Gastroesophageal sphincter (tissue), 4 donors: ENCODE results near the gene POLR2F. TPM values are rescaled to one million over a fixed set of nuclear protein-coding genes. Genes with fewer than 3 reads are reported as not detected.

Experiments
- ATAC-seq: fragments of 150-250 bp; one replicate; pipeline ENCODE4 v1.9.1; 2016; ENCODE audit warnings: mild to moderate bottlenecking, moderate library complexity
- H3K27ac ChIP-seq, 4 donors: fragments of 200-600 bp; sonication (generic) in 3 of 4; 1 replicate in 3 of 4; 2 replicates in 1 of 4; pipeline ENCODE4 v1.5.1; 2016 to 2019
- H3K27me3 ChIP-seq: fragments of 200-600 bp; sonication (generic); one replicate; pipeline ENCODE4 v1.5.1; 2019
- H3K36me3 ChIP-seq, 2 donors: fragments of 200-600 bp; sonication (generic); one replicate each; pipeline ENCODE4 v1.5.1; 2019; ENCODE audit warnings: control low read depth in 1 of 2
- H3K4me1 ChIP-seq, 3 donors: fragments of 200-600 bp; sonication (generic); 1 replicate in 2 of 3; 2 replicates in 1 of 3; pipeline ENCODE4 v1.5.1; 2016 to 2019; ENCODE audit warnings: control low read depth in 2 of 3
- H3K4me3 ChIP-seq, 2 donors: fragments of 200-600 bp; sonication (generic); one replicate each; pipeline ENCODE4 v1.5.1; 2019; ENCODE audit warnings: mild to moderate bottlenecking in 1 of 2, moderate library complexity in 1 of 2
- H3K9me3 ChIP-seq, 3 donors: fragments of 200-600 bp; sonication (generic); one replicate each; pipeline ENCODE4 v1.5.1; 2017 to 2019; ENCODE audit warnings: control low read depth in 2 of 3
- EP300 ChIP-seq: sonication (generic); formaldehyde crosslinking; IDR thresholded peaks from one replicate; pipeline ENCODE4 v1.6.1; 2017; ENCODE audit warnings: antibody characterized with exemption, mild to moderate bottlenecking
- POLR2A ChIP-seq, 2 donors: fragments of 450-650 bp; IDR thresholded peaks; one replicate each; pipeline ENCODE4 v1.6.1; 2017; ENCODE audit warnings: antibody characterized with exemption in 2 of 2, mild to moderate bottlenecking in 2 of 2, moderate library complexity in 1 of 2
- POLR2AphosphoS5 ChIP-seq: sonication (generic); formaldehyde crosslinking; IDR thresholded peaks from one replicate; pipeline ENCODE4 v1.6.1; 2017; ENCODE audit warnings: antibody characterized with exemption
- WGBS, 2 donors: methylation state at CpG; one replicate each; pipeline ENCODE4 v1.1.5; 2018; ENCODE audit warnings: low coverage in 1 of 2; 5-methylcytosine and 5-hydroxymethylcytosine counted together
- total RNA-seq, 4 donors: library from RNA; depleted of rRNA; stranded (reverse); fragments of >200 nt; gene quantifications; one replicate each; pipeline ENCODE4 v1.1.0, GENCODE V29; 2016
- TF ChIP-seq, protein P1 (sequence below), 4 experiments: fragments of 200-600 bp in 2 of 4; fragments of 450-650 bp in 2 of 4; sonication (generic) in 1 of 4; IDR thresholded peaks; one replicate each; pipeline ENCODE4 v1.5.1; 2017 to 2019; ENCODE audit warnings: antibody characterized with exemption in 4 of 4, mild to moderate bottlenecking in 2 of 4, moderate library complexity in 2 of 4

The POLR2F gene
- total RNA-seq, 4 donors from 2014 or later, result 41.4 to 79.5 (median 72.0) TPM

- no peaks in the 10 kb centered on the region for H3K27me3 ChIP-seq
- H3K36me3 ChIP-seq, result peaks cover 0 to 53% of the 10 kb centered on the region in 2 donors
- peak overlapping the region in 1 of 2 donors; percentile 47 for H3K4me3 ChIP-seq
- no peak for ATAC-seq
- TF ChIP-seq EP300 (no peak), POLR2AphosphoS5 (no peak), POLR2A (IDR thresholded peaks at IDR 0.05) (no peak)
- TF ChIP-seq, protein P1, sequence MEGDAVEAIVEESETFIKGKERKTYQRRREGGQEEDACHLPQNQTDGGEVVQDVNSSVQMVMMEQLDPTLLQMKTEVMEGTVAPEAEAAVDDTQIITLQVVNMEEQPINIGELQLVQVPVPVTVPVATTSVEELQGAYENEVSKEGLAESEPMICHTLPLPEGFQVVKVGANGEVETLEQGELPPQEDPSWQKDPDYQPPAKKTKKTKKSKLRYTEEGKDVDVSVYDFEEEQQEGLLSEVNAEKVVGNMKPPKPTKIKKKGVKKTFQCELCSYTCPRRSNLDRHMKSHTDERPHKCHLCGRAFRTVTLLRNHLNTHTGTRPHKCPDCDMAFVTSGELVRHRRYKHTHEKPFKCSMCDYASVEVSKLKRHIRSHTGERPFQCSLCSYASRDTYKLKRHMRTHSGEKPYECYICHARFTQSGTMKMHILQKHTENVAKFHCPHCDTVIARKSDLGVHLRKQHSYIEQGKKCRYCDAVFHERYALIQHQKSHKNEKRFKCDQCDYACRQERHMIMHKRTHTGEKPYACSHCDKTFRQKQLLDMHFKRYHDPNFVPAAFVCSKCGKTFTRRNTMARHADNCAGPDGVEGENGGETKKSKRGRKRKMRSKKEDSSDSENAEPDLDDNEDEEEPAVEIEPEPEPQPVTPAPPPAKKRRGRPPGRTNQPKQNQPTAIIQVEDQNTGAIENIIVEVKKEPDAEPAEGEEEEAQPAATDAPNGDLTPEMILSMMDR (IDR thresholded peaks at IDR 0.05), result no peak
- H3K4me1 ChIP-seq, result no peaks in the 10 kb centered on the region
- peak overlapping the region in 3 of 4 donors; percentile 47 to 77 (median 67) for H3K27ac ChIP-seq
- no peaks in the 10 kb centered on the region for H3K9me3 ChIP-seq
- WGBS, 2 donors, result 86% methylated on average over 3 of the region's 6 CpGs; no CpG with 5 or more reads in 1 of the 2 donors
Observed at GRCh38 chr22:37981282-37982011, 27.9 kb downstream of the POLR2F start.

DNA sequence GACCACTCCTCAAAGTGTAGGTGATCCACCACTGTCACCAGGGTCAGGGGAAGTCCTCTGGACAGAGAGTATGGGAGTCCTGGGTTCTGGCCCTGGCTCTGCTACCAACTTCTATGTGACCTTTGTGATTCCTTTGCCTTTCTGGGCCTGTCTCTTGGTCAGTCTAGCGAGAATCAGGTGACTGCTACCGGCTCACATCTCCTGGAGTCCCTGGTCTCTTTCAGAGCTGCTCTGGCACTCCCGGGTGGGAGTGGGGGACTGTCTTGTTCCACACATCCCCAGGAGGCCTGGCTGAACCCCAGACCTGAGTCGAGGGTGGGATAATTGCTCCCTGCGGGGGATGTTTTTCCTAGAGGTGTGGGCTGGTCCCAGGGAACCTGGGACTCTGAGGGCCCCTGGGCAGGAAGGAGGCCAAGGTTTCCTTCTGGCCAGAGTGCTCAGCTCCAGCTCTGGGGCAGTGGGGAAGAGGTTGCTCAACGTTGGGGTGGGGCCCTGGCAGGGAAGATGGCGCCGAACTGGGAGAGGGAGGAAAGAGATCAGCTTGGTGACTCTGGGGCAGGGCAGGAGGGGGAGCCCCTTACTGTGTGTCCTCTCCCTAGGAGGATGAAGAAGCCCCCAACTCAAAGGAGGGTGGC lies 28.8 kb downstream of the POLR2F start:
- no peaks in the 10 kb centered on the region for H3K27me3 ChIP-seq
- H3K4me3 ChIP-seq, result peak overlapping the region in 1 of 2 donors; percentile 47
- no peaks in the 10 kb centered on the region for H3K9me3 ChIP-seq
- H3K27ac ChIP-seq, result peak overlapping the region in 3 of 4 donors; percentile 47 to 77 (median 67)
- TF ChIP-seq POLR2AphosphoS5, result no peak
- no peak for TF ChIP-seq POLR2A (IDR thresholded peaks at IDR 0.05)
- TF ChIP-seq, protein P1 (IDR thresholded peaks at IDR 0.05), result no peak
- no peak for TF ChIP-seq EP300
- H3K36me3 ChIP-seq, result peaks cover 0 to 55% of the 10 kb centered on the region in 2 donors
- 75% methylated on average over 3 of the region's 8 CpGs; no CpG with 5 or more reads in 1 of the 2 donors for WGBS, 2 donors
- ATAC-seq, result no peak
- H3K4me1 ChIP-seq, result no peaks in the 10 kb centered on the region

- Histone ChIP-seq H3K4me3 (peak overlapping the region; percentile 1 to 47), H3K27ac (peak overlapping the region in 3 of 4 donors; percentile 54 to 77 (median 67)), H3K27me3 (no peaks in the 10 kb centered on the region), H3K36me3 (peaks cover 0 to 50% of the 10 kb centered on the region in 2 donors), H3K4me1 (no peaks in the 10 kb centered on the region), H3K9me3 (no peaks in the 10 kb centered on the region)
- no peak for TF ChIP-seq EP300
- TF ChIP-seq POLR2AphosphoS5, result no peak
- TF ChIP-seq POLR2A (IDR thresholded peaks at IDR 0.05), result peak in 1 of 2 donors; percentile 8
- TF ChIP-seq, protein P1 (IDR thresholded peaks at IDR 0.05), result peak in 1 of 4 experiments; percentile 40
- 60% methylated on average over 2 of the region's 84 CpGs; no CpG with 5 or more reads in 1 of the 2 donors for WGBS, 2 donors
- peak; percentile 6 for ATAC-seq
Observed at GRCh38 chr22:37982938-37983859, 29.7 kb downstream of the POLR2F start.

- Histone ChIP-seq H3K4me3 (peak within 1 kb of the TSS; percentile 1 to 47), H3K27ac (peak within 1 kb of the TSS in 3 of 4 donors; percentile 54 to 77 (median 67)), H3K27me3 (no peaks in the 10 kb centered on the region), H3K9me3 (no peaks in the 10 kb centered on the region), H3K36me3 (peaks cover 0 to 41% of the 10 kb centered on the region in 2 donors), H3K4me1 (no peaks in the 10 kb centered on the region)
- TF ChIP-seq POLR2A (IDR thresholded peaks at IDR 0.05) (no peak), POLR2AphosphoS5 (peak; percentile 70)
- WGBS, 2 donors, result 59% methylated on average over 3 of the region's 42 CpGs; no CpG with 5 or more reads in 1 of the 2 donors
- ATAC-seq, result no peak
Observed at GRCh38 chr22:37983860-37984791, 30.6 kb downstream of the POLR2F start, which contains the start of gene SOX10. Gene SOX10, minus strand, starts transcription at chr22:37984555. Its CDS starts 771 bp downstream, at chr22:37983784.
